ENCODE results near the gene RESF1. TPM values are rescaled to one million over a fixed set of nuclear protein-coding genes. Genes with fewer than 3 reads are reported as not detected.

RESF1 gene
- total and polyA plus RNA-seq, 10 of the 15 experiments (the other 5 are each of a cell fraction or from before 2014, with no cell fraction given) = 18.9 to 81.8 (median 39.7) TPM

DNA sequence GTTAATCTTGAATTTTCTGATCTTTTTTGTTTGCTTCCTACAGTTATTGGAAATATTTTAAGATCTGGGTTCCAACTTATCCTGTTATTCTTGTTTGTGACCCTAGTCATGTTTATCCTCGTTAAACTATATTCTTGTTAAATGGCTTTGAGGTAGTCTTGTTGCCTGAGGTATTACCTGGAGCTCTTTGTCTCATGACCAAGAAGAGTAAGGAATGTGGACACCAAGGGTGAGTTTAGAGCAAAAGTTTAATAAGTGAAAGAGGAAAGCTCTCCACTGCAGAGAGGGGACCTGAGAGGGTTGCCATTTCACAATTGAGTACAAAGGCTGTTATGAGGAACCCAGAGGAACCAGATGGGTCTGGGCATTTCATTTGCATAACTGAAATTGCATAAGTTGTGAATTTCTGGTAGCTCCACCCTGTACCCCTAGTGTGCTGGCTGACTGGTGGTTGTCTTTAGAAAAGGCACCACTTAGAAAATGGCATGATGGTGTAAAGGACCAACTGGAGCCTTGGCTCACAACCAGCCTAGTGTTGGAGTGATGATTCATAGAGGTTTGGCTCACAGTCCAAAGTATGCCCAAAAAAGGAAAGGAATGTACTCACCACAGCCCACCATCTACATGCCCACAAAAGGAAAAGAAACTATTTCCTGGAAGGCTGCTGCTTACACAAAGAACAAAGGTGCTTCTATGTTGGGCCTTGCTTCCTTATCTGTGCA is 36.7 kb upstream of the RESF1 start:
- H3K9me3 ChIP-seq (replicated peaks; ENCODE audit: control insufficient read depth, insufficient read depth, low read length) = peaks cover 16% of the 10 kb centered on the region
- intact Hi-C loops (cut with micrococcal nuclease; ENCODE audit: unreplicated experiment) = no loop called here
- RAD21 ChIA-PET (ENCODE audit: unreplicated experiment) = no interaction called here
- ATAC-seq (no peak), FAIRE-seq (no peak), DNase-seq (ENCODE audit: low read depth, low spot score) (no peak)
- CTCF ChIA-PET = no interaction called here
- no peak overlapping the region for H3K27ac ChIP-seq (ENCODE audit: control insufficient read depth, insufficient read depth)
- no TSS peak for BruUV-seq (replicated peaks)
- in situ Hi-C loops (cut with MboI) = no loop called here
- no peaks in the 10 kb centered on the region for H4K20me1 ChIP-seq (ENCODE audit: control insufficient read depth, insufficient read depth)
- H3K9ac ChIP-seq (ENCODE audit: control insufficient read depth, insufficient read depth, low read length) = no peak overlapping the region
- no peak overlapping the region for H3K4me2 ChIP-seq (ENCODE audit: control insufficient read depth, insufficient read depth)
- WGBS (ENCODE audit: insufficient coverage, insufficient replicate concordance, low lambda C conversion rate, missing lambda C conversion rate) = 90% methylated on average over 1 of the region's 1 CpG
- no peaks in the 10 kb centered on the region for H3K36me3 ChIP-seq (ENCODE audit: control insufficient read depth in 2 of 2, insufficient read depth in 2 of 2, low read length in 1 of 2)
- H2AFZ ChIP-seq (ENCODE audit: control insufficient read depth, low read depth, low read length) = no peak overlapping the region
- POLR2A ChIA-PET = no interaction called here
- no peaks in the 10 kb centered on the region for H3K4me1 ChIP-seq (ENCODE audit: control insufficient read depth, insufficient read depth, low read length)
- no peak overlapping the region for H3K4me3 ChIP-seq
- H3K27me3 ChIP-seq (replicated peaks in 1 of 2; ENCODE audit: control insufficient read depth in 2 of 2, insufficient read depth in 2 of 2, low read length in 1 of 2) = no peaks in the 10 kb centered on the region
- H3K79me2 ChIP-seq (ENCODE audit: control insufficient read depth, insufficient read depth, low read length) = no peaks in the 10 kb centered on the region
- no peak for TF ChIP-seq ZNF217 (IDR thresholded peaks at IDR 0.05)
- SMC1A ChIA-PET (ENCODE audit: uncharacterized antibody, unreplicated experiment) = no interaction called here

DNA sequence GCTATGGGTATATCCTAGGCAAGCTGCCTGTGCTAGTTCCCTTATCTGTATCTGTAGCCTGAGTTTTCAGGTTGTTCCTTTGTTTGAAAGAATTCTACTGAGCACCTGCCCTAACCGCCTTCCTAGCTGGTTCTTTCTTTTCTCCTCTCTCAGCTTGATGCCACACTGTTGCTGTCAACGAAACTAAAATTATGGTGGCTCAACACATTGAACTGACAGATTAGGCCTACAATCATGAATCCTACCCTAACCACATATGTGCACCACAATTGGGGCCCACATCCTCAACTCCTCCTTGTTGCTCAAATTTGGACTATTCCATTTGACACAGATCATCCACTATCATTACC is 36.2 kb upstream of the RESF1 start:
- intact Hi-C loops (cut with micrococcal nuclease; ENCODE audit: unreplicated experiment) = no loop called here
- ChIA-PET POLR2A (no interaction called here), SMC1A (ENCODE audit: uncharacterized antibody, unreplicated experiment) (no interaction called here), RAD21 (ENCODE audit: unreplicated experiment) (no interaction called here), CTCF (interaction anchor here (1.4 kb wide), 1 partner anchor 45 kb away, joined by 6 read pairs; no protein-coding TSS in a partner anchor)
- DNase-seq (ENCODE audit: low read depth, low spot score) (no peak), ATAC-seq (no peak), FAIRE-seq (no peak)
- Histone ChIP-seq H3K4me2 (ENCODE audit: control insufficient read depth, insufficient read depth) (no peak overlapping the region), H3K4me1 (ENCODE audit: control insufficient read depth, insufficient read depth, low read length) (no peaks in the 10 kb centered on the region), H4K20me1 (ENCODE audit: control insufficient read depth, insufficient read depth) (no peaks in the 10 kb centered on the region), H3K36me3 (ENCODE audit: control insufficient read depth in 2 of 2, insufficient read depth in 2 of 2, low read length in 1 of 2) (no peaks in the 10 kb centered on the region), H2AFZ (ENCODE audit: control insufficient read depth, low read depth, low read length) (no peak overlapping the region), H3K79me2 (ENCODE audit: control insufficient read depth, insufficient read depth, low read length) (no peaks in the 10 kb centered on the region), H3K27me3 (replicated peaks in 1 of 2; ENCODE audit: control insufficient read depth in 2 of 2, insufficient read depth in 2 of 2, low read length in 1 of 2) (no peaks in the 10 kb centered on the region), H3K27ac (ENCODE audit: control insufficient read depth, insufficient read depth) (no peak overlapping the region), H3K9me3 (replicated peaks; ENCODE audit: control insufficient read depth, insufficient read depth, low read length) (peaks cover 17% of the 10 kb centered on the region), H3K9ac (ENCODE audit: control insufficient read depth, insufficient read depth, low read length) (no peak overlapping the region), H3K4me3 (no peak overlapping the region)
- no TSS peak for BruUV-seq (replicated peaks)
- WGBS (ENCODE audit: insufficient coverage, insufficient replicate concordance, low lambda C conversion rate, missing lambda C conversion rate) = 81% methylated on average over 2 of the region's 2 CpGs
- peak; percentile 100 for TF ChIP-seq CBX5 (IDR thresholded peaks at IDR 0.05; ENCODE audit: low read depth)
- TF ChIP-seq, protein P1, sequence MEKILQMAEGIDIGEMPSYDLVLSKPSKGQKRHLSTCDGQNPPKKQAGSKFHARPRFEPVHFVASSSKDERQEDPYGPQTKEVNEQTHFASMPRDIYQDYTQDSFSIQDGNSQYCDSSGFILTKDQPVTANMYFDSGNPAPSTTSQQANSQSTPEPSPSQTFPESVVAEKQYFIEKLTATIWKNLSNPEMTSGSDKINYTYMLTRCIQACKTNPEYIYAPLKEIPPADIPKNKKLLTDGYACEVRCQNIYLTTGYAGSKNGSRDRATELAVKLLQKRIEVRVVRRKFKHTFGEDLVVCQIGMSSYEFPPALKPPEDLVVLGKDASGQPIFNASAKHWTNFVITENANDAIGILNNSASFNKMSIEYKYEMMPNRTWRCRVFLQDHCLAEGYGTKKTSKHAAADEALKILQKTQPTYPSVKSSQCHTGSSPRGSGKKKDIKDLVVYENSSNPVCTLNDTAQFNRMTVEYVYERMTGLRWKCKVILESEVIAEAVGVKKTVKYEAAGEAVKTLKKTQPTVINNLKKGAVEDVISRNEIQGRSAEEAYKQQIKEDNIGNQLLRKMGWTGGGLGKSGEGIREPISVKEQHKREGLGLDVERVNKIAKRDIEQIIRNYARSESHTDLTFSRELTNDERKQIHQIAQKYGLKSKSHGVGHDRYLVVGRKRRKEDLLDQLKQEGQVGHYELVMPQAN (conservative IDR thresholded peaks at IDR 0.05) = no peak
- in situ Hi-C loops (cut with MboI) = no loop called here

All from GM12878 (cell line).